Progenitor cell of endocrine pancreas (in vitro differentiated cells): ENCODE results near the gene COMMD7. TPM values are rescaled to one million over a fixed set of nuclear protein-coding genes. Genes with fewer than 3 reads are reported as not detected.

Experiments
- DNase-seq: peaks from one replicate; pipeline ENCODE4 v3.0.0; 2021; ENCODE audit warnings: low spot score; ENCODE audit not compliant: unreplicated experiment
- H3K27ac Mint-ChIP-seq: 2 replicates; pipeline ENCODE4 v1.8.0; 2021; ENCODE audit warnings: mild to moderate bottlenecking, moderate library complexity, mixed read lengths
- H3K27me3 Mint-ChIP-seq: 2 replicates; pipeline ENCODE4 v1.8.0; 2021; ENCODE audit warnings: mixed read lengths
- H3K36me3 Mint-ChIP-seq: 2 replicates; pipeline ENCODE4 v1.8.0; 2022; ENCODE audit warnings: mixed read lengths; ENCODE audit not compliant: insufficient read depth
- H3K4me1 Mint-ChIP-seq: 2 replicates; pipeline ENCODE4 v1.8.0; 2021; ENCODE audit warnings: low read depth, mixed read lengths
- H3K4me3 Mint-ChIP-seq: 2 replicates; pipeline ENCODE4 v1.8.0; 2021; ENCODE audit warnings: low read depth, mild to moderate bottlenecking, moderate library complexity, mixed read lengths
- H3K9me3 Mint-ChIP-seq: 2 replicates; pipeline ENCODE4 v1.8.0; 2021; ENCODE audit warnings: low read depth, mixed read lengths
- CTCF ChIP-seq: fragments of 200-600 bp; sonication (generic); IDR thresholded peaks from one replicate; pipeline ENCODE4 v1.5.0; 2021; ENCODE audit warnings: antibody characterized with exemption, mild to moderate bottlenecking; ENCODE audit not compliant: unreplicated experiment
- total RNA-seq: library from RNA; stranded (reverse); gene quantifications from 2 replicates; pipeline ENCODE4 v1.2.1, GENCODE V29; 2021

The COMMD7 gene
- total RNA-seq, 1 donor from 2014 or later = 70.1 TPM

- Mint-ChIP-seq H3K36me3 (no peaks in the 10 kb centered on the region), H3K4me3 (peak overlapping the region; percentile 95), H3K27ac (peak overlapping the region; percentile 71), H3K27me3 (peaks cover 12% of the 10 kb centered on the region), H3K9me3 (no peaks in the 10 kb centered on the region), H3K4me1 (peaks cover 15% of the 10 kb centered on the region)
- DNase-seq = no peak
- no peak for TF ChIP-seq CTCF
These were observed 21.0 kb upstream of the COMMD7 start for GRCh38 chr20:32764005-32764960.

- no peak for TF ChIP-seq CTCF
- no peaks in the 10 kb centered on the region for H3K36me3 Mint-ChIP-seq
- no peak for DNase-seq
- H3K27me3 Mint-ChIP-seq = peaks cover 12% of the 10 kb centered on the region
- H3K9me3 Mint-ChIP-seq = no peaks in the 10 kb centered on the region
- peak overlapping the region; percentile 87 for H3K27ac Mint-ChIP-seq
- H3K4me3 Mint-ChIP-seq = peak overlapping the region; percentile 95
- peaks cover 15% of the 10 kb centered on the region for H3K4me1 Mint-ChIP-seq
These were observed 20.1 kb upstream of the COMMD7 start for GRCh38 chr20:32763202-32764004.

- H3K27ac Mint-ChIP-seq = peak overlapping the region; percentile 87
- H3K4me1 Mint-ChIP-seq = peaks cover 15% of the 10 kb centered on the region
- H3K4me3 Mint-ChIP-seq = peak overlapping the region; percentile 95
- no peaks in the 10 kb centered on the region for H3K9me3 Mint-ChIP-seq
- peak; percentile 32 for DNase-seq
- no peaks in the 10 kb centered on the region for H3K36me3 Mint-ChIP-seq
- no peak for TF ChIP-seq CTCF
- peaks cover 12% of the 10 kb centered on the region for H3K27me3 Mint-ChIP-seq
These were observed 19.5 kb upstream of the COMMD7 start for GRCh38 chr20:32762754-32763201.

GRCh38 chr20:32761831-32762753 is 18.8 kb upstream of the COMMD7 start, which contains the start of gene DNMT3B:
TSS of gene DNMT3B (plus strand) at chr20:32762385. CDS start at chr20:32780324, 17,939 bp downstream.
- Mint-ChIP-seq H3K27ac (peak within 1 kb of the TSS; percentile 87), H3K36me3 (no peaks in the 10 kb centered on the region), H3K27me3 (peaks cover 12% of the 10 kb centered on the region), H3K4me1 (peaks cover 15% of the 10 kb centered on the region), H3K9me3 (no peaks in the 10 kb centered on the region), H3K4me3 (peak within 1 kb of the TSS; percentile 95)
- peak; percentile 83 for DNase-seq
- peak; percentile 54 for TF ChIP-seq CTCF
